A673 (cell line): ENCODE measurements around the gene BBS9. TPM values are rescaled to one million over a fixed set of nuclear protein-coding genes. Genes with fewer than 3 reads are reported as not detected.

Experiments used
- BruUV-seq: library from RNA; stranded (reverse); fragments of 400-500 nt; replicated peaks from 2 replicates; lab custom pipeline; 2021; lab: Mats Ljungman, UMichigan
- CTCF ChIA-PET: fragments of 300-600 bp; sonication (Branson Sonifier 250); formaldehyde crosslinking; loops from one replicate; lab custom pipeline; 2022; ENCODE audit warnings: antibody characterized with exemption; lab: Charles Lee
- POLR2A ChIA-PET: fragments of 300-600 bp; sonication (Branson Sonifier 250); formaldehyde crosslinking; loops from one replicate; lab custom pipeline; 2022; ENCODE audit warnings: antibody characterized with exemption; ENCODE audit not compliant: low non-redundant PET; lab: Charles Lee
- DNase-seq: peaks from one replicate; pipeline ENCODE4 v3.0.0-alpha.2; 2015; ENCODE audit warnings: low spot score
- H3K27ac ChIP-seq: fragments of 200-600 bp; sonication (generic); 2 replicates; pipeline ENCODE4 v1.5.1; 2016; ENCODE audit warnings: mixed run types, low read depth, mild to moderate bottlenecking, mixed read lengths, antibody characterized with exemption, low read length; ENCODE audit not compliant: poor library complexity, severe bottlenecking
- H3K27me3 ChIP-seq: fragments of 200-600 bp; sonication (generic); replicated peaks from 2 replicates; pipeline ENCODE4 v1.6.1; 2017; ENCODE audit warnings: mixed run types, low read depth, mild to moderate bottlenecking, mixed read lengths, antibody characterized with exemption, low read length; ENCODE audit not compliant: insufficient read depth, poor library complexity
- H3K36me3 ChIP-seq: fragments of 200-600 bp; sonication (generic); 2 replicates; pipeline ENCODE4 v1.6.1; 2016; ENCODE audit warnings: mixed run types, mild to moderate bottlenecking, mixed read lengths, antibody characterized with exemption, low read length; ENCODE audit not compliant: insufficient read depth, poor library complexity, severe bottlenecking
- H3K4me1 ChIP-seq: fragments of 200-600 bp; sonication (generic); 2 replicates; pipeline ENCODE4 v1.6.1; 2017; ENCODE audit warnings: mixed run types, mild to moderate bottlenecking, mixed read lengths, antibody characterized with exemption, low read length; ENCODE audit not compliant: insufficient read depth, poor library complexity, severe bottlenecking
- H3K4me3 ChIP-seq: fragments of 200-600 bp; sonication (generic); 2 replicates; pipeline ENCODE4 v1.5.1; 2016; ENCODE audit warnings: low read depth, mixed run types, mild to moderate bottlenecking, mixed read lengths, low read length; ENCODE audit not compliant: poor library complexity, severe bottlenecking
- H3K9me3 ChIP-seq: fragments of 200-600 bp; sonication (generic); 2 replicates; pipeline ENCODE4 v1.6.1; 2016; ENCODE audit warnings: mixed run types, low read depth, mild to moderate bottlenecking, mixed read lengths, antibody characterized with exemption, low read length; ENCODE audit not compliant: poor library complexity, severe bottlenecking
- EZH2 ChIP-seq: fragments of 200-600 bp; sonication (generic); IDR thresholded peaks from 2 replicates; pipeline ENCODE4 v1.6.1; 2017; ENCODE audit warnings: borderline replicate concordance, low read depth, mild to moderate bottlenecking, mixed read lengths, antibody characterized with exemption, low read length; ENCODE audit not compliant: poor library complexity, severe bottlenecking
- intact Hi-C: fragments of 100-400 bp; cut with micrococcal nuclease; formaldehyde crosslinking; loops from one replicate; pipeline ENCODE4 v1.10.0; 2022; ENCODE audit not compliant: unreplicated experiment
- total RNA-seq: library from RNA; stranded (reverse); gene quantifications from 2 replicates; pipeline ENCODE4 v1.2.3, GENCODE V29; 2021
- TF ChIP-seq, protein P1 (sequence below): fragments of 300-800, 200-600 bp; sonication (generic); conservative IDR thresholded peaks from 2 replicates; pipeline ENCODE4 v1.5.1; 2017; ENCODE audit warnings: low read depth, mild to moderate bottlenecking, antibody characterized with exemption, low read length, moderate library complexity, mixed read lengths

BBS9 gene
- total RNA-seq, 1 experiment from 2014 or later: 9.4 TPM

GRCh38 chr7:33411020-33411419, 281.7 kb downstream of the BBS9 start:
- ChIA-PET POLR2A (no interaction called here), CTCF (no interaction called here)
- DNase-seq: peak; percentile 72
- H3K9me3 ChIP-seq: peaks cover 14% of the 10 kb centered on the region
- H3K27ac ChIP-seq: no peak overlapping the region
- TF ChIP-seq, protein P1, sequence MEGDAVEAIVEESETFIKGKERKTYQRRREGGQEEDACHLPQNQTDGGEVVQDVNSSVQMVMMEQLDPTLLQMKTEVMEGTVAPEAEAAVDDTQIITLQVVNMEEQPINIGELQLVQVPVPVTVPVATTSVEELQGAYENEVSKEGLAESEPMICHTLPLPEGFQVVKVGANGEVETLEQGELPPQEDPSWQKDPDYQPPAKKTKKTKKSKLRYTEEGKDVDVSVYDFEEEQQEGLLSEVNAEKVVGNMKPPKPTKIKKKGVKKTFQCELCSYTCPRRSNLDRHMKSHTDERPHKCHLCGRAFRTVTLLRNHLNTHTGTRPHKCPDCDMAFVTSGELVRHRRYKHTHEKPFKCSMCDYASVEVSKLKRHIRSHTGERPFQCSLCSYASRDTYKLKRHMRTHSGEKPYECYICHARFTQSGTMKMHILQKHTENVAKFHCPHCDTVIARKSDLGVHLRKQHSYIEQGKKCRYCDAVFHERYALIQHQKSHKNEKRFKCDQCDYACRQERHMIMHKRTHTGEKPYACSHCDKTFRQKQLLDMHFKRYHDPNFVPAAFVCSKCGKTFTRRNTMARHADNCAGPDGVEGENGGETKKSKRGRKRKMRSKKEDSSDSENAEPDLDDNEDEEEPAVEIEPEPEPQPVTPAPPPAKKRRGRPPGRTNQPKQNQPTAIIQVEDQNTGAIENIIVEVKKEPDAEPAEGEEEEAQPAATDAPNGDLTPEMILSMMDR: no peak
- H3K36me3 ChIP-seq: no peaks in the 10 kb centered on the region
- H3K4me3 ChIP-seq: no peak overlapping the region
- H3K27me3 ChIP-seq: no peaks in the 10 kb centered on the region
- intact Hi-C loops: no loop called here
- H3K4me1 ChIP-seq: peaks cover 14% of the 10 kb centered on the region
- no TSS peak for BruUV-seq

DNA sequence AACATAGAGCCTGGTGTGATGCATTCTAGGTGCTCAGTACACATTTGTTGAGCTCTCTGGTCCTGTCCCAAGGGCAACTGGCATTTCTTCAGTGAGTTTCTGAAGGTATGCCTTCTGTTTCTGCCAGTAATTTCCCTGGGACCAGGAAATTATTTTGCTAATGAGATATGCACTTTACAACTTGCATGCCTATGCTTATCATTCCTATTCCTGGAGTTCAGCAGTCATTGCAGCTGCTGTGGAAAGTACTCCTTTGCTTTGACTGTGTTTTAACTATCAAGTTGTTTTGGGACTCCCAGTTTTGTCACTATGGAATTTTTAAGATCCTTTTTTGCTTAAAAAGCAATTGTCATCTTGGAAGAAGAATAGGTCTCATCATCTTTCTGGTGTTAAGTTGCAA, 283.0 kb downstream of the BBS9 start:
- intact Hi-C loops: no loop called here
- CTCF ChIA-PET: no interaction called here
- H3K36me3 ChIP-seq: no peaks in the 10 kb centered on the region
- no peak overlapping the region for H3K4me3 ChIP-seq
- no TSS peak for BruUV-seq
- POLR2A ChIA-PET: no interaction called here
- DNase-seq: no peak
- H3K27ac ChIP-seq: no peak overlapping the region
- H3K9me3 ChIP-seq: peaks cover 14% of the 10 kb centered on the region
- TF ChIP-seq, protein P1: no peak
- TF ChIP-seq EZH2: no peak
- no peaks in the 10 kb centered on the region for H3K27me3 ChIP-seq
- H3K4me1 ChIP-seq: peaks cover 14% of the 10 kb centered on the region

DNA sequence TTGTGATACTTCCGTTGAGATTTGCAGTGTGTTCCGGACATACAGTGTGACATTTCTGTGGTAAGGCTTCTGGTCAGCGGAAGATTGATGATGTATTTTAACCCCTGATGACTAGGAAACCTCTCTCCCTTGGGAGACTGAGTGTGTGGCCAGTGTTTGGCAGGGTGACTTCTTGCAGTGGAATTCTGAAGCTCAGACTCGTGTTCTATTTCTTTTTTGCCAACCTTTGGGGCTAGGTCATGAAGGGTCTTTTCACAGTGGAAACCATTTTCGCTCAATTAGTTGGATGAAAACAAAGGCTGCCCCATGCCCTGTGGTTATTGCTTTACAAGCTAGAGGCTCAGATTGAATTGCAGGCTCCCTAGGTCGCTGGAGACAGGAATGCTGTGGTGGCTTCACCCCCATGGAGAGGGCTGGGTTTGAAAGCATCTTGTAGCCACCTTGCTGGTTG, 288.9 kb downstream of the BBS9 start:
- DNase-seq: no peak
- TF ChIP-seq, protein P1: no peak
- TF ChIP-seq EZH2: no peak
- ChIA-PET POLR2A (no interaction called here), CTCF (no interaction called here)
- no peaks in the 10 kb centered on the region for H3K9me3 ChIP-seq
- no peaks in the 10 kb centered on the region for H3K27me3 ChIP-seq
- no peaks in the 10 kb centered on the region for H3K4me1 ChIP-seq
- intact Hi-C loops: no loop called here
- no TSS peak for BruUV-seq
- H3K36me3 ChIP-seq: no peaks in the 10 kb centered on the region
- H3K27ac ChIP-seq: no peak overlapping the region
- H3K4me3 ChIP-seq: no peak overlapping the region
